Endothelial cell (in vitro differentiated cells): ENCODE measurements around the gene RNF175. TPM values are rescaled to one million over a fixed set of nuclear protein-coding genes. Genes with fewer than 3 reads are reported as not detected.
A peak's percentile ranks its signal among the peaks of the same experiment; 100 is the strongest.

Source experiments
- DNase-seq: peaks from one replicate; pipeline ENCODE4 v3.0.0; 2021; ENCODE audit warnings: low spot score
- H3K27ac Mint-ChIP-seq: one replicate; pipeline ENCODE4 v1.8.0; 2021; ENCODE audit warnings: mixed read lengths, inconsistent platforms; ENCODE audit not compliant: unreplicated experiment
- H3K27me3 Mint-ChIP-seq: one replicate; pipeline ENCODE4 v1.8.0; 2021; ENCODE audit warnings: mild to moderate bottlenecking, moderate library complexity, mixed read lengths, inconsistent platforms; ENCODE audit not compliant: unreplicated experiment
- H3K36me3 Mint-ChIP-seq: one replicate; pipeline ENCODE4 v1.8.0; 2021; ENCODE audit warnings: mild to moderate bottlenecking, low read depth, mixed read lengths, inconsistent platforms; ENCODE audit not compliant: unreplicated experiment
- H3K4me1 Mint-ChIP-seq: one replicate; pipeline ENCODE4 v1.8.0; 2021; ENCODE audit warnings: mild to moderate bottlenecking, mixed read lengths, inconsistent platforms; ENCODE audit not compliant: unreplicated experiment
- H3K4me3 Mint-ChIP-seq: one replicate; pipeline ENCODE4 v1.8.0; 2021; ENCODE audit warnings: mild to moderate bottlenecking, mixed read lengths, inconsistent platforms; ENCODE audit not compliant: unreplicated experiment
- H3K9me3 Mint-ChIP-seq: one replicate; pipeline ENCODE4 v1.8.0; 2021; ENCODE audit warnings: mixed read lengths, inconsistent platforms; ENCODE audit not compliant: unreplicated experiment
- total RNA-seq: library from RNA; stranded (reverse); fragmentation: NEBNext Ultra II Directional; extraction: Animal tissue kit (Norgen Biotek cat#: 25700); gene quantifications from one replicate; pipeline ENCODE4 v1.2.1, GENCODE V29; 2021; ENCODE audit not compliant: unreplicated experiment
- TF ChIP-seq, protein P1 (sequence below): fragments of 200-600 bp; sonication (generic); IDR thresholded peaks from one replicate; pipeline ENCODE4 v1.5.0; 2021; ENCODE audit warnings: antibody characterized with exemption; ENCODE audit not compliant: unreplicated experiment

RNF175 gene
- total RNA-seq, 1 donor from 2014 or later, result 0.36 TPM

DNA sequence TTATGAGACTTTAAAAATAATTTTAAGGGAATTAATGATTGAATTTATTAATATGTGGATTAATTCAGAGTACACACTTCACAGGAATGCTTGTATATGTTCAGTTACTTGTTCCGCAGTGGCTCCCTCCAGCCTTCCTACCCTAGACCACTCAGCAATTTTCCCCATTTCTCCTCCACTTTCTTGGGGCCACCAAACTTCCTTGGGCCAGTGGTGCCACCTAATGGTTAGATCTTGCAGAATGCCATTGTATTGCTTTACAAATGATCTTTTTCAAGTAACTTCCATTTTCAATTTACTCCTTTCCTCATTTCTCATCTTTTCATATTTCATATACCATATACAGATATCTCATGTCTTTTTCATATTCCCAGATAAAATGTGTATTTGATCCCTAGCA lies 3.6 kb upstream of the RNF175 start:
- H3K36me3 Mint-ChIP-seq, result no peaks in the 10 kb centered on the region
- peaks cover 2% of the 10 kb centered on the region for H3K4me1 Mint-ChIP-seq
- H3K4me3 Mint-ChIP-seq, result no peak overlapping the region
- TF ChIP-seq, protein P1, sequence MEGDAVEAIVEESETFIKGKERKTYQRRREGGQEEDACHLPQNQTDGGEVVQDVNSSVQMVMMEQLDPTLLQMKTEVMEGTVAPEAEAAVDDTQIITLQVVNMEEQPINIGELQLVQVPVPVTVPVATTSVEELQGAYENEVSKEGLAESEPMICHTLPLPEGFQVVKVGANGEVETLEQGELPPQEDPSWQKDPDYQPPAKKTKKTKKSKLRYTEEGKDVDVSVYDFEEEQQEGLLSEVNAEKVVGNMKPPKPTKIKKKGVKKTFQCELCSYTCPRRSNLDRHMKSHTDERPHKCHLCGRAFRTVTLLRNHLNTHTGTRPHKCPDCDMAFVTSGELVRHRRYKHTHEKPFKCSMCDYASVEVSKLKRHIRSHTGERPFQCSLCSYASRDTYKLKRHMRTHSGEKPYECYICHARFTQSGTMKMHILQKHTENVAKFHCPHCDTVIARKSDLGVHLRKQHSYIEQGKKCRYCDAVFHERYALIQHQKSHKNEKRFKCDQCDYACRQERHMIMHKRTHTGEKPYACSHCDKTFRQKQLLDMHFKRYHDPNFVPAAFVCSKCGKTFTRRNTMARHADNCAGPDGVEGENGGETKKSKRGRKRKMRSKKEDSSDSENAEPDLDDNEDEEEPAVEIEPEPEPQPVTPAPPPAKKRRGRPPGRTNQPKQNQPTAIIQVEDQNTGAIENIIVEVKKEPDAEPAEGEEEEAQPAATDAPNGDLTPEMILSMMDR, result peak; percentile 35
- peaks cover 7% of the 10 kb centered on the region for H3K27me3 Mint-ChIP-seq
- no peaks in the 10 kb centered on the region for H3K9me3 Mint-ChIP-seq
- no peak for DNase-seq
- no peak overlapping the region for H3K27ac Mint-ChIP-seq

DNA sequence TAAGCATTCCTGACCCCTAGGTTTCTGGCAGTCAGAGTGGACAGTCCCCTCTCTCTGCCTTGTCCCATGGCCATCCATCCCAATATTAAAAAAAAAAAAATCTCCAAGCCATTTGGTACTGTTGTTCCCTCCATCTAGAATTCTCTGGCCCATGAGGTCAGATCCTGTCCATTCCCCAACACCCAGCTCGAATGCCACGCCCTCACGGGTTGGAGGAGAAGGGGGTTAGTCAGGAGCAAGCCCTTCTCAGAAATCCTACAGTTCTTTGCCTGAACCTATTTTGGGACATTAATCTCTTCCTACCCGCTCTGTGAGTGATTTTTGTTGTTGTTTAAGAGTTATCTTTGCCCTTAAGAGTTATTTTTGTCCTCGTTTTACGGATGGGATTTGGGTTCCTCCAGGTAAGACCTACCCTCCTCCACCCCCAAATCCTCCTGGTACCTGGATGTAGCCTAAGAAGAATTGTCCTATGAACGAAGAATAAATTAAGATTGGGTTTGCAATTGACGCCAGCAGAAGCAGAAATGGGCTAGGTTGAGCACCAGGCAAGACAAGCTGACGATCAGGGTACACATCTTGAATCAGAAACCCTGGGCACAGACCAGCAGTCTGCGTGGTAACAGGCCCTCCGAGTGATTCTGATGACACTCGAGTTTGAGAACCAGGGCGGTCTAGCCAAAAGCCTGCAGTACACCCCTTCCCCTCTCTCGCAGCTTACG lies 977 bp downstream of the RNF175 start:
- H3K27ac Mint-ChIP-seq, result no peak overlapping the region
- no peak for DNase-seq
- H3K27me3 Mint-ChIP-seq, result peaks cover 11% of the 10 kb centered on the region
- H3K36me3 Mint-ChIP-seq, result no peaks in the 10 kb centered on the region
- no peaks in the 10 kb centered on the region for H3K9me3 Mint-ChIP-seq
- TF ChIP-seq, protein P1, result no peak
- peaks cover 2% of the 10 kb centered on the region for H3K4me1 Mint-ChIP-seq
- H3K4me3 Mint-ChIP-seq, result peak overlapping the region; percentile 62

- Mint-ChIP-seq H3K4me3 (no peak overlapping the region), H3K4me1 (peaks cover 2% of the 10 kb centered on the region), H3K36me3 (no peaks in the 10 kb centered on the region), H3K9me3 (no peaks in the 10 kb centered on the region), H3K27me3 (peaks cover 11% of the 10 kb centered on the region), H3K27ac (no peak overlapping the region)
- TF ChIP-seq, protein P1, result no peak
- no peak for DNase-seq
Observed at GRCh38 chr4:153758136-153758535, 1.7 kb downstream of the RNF175 start.

DNA sequence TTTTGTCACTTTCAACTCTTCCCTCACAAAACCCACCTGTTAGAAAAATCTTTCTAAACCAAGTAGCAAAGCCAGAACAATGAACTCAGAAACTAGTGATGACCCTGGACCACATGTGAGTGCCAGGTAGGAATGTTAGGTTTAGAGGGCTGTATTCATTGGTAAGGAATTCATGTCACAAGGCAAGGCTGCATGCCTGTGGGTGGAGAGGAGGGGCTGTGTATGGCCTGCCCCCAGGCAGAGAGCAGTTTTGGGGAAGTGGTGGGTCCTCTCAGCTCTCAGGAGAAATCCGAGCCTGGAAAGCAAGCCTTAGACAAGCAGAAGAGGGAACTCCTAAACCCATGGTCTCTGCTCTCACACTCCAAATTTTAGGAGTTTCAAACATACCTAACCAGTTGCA lies 2.4 kb downstream of the RNF175 start:
- no peak overlapping the region for H3K4me3 Mint-ChIP-seq
- H3K27ac Mint-ChIP-seq, result no peak overlapping the region

DNA sequence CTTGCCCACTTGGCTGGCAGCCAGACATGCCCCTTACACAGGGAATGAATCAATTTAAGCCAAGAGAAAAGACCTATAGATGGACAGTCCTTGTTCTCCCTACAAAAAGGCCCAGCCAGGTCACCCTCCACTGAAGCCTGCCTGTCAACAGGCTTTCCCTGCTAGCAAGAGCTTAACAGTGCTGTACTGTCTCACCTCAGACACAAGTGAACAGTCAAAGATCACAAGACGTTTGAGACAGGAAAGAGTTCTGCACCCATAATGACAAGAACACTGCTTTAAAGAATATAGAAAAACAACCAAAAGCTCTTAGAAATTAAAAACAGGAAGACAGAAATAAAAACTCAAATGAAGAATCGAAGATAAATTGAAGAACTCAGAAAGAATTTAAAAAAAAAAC lies 4.6 kb downstream of the RNF175 start:
- no peaks in the 10 kb centered on the region for H3K36me3 Mint-ChIP-seq
- H3K27me3 Mint-ChIP-seq, result peaks cover 11% of the 10 kb centered on the region
- H3K4me3 Mint-ChIP-seq, result no peak overlapping the region
- H3K4me1 Mint-ChIP-seq, result peaks cover 2% of the 10 kb centered on the region
- no peak for DNase-seq
- no peak overlapping the region for H3K27ac Mint-ChIP-seq
- H3K9me3 Mint-ChIP-seq, result no peaks in the 10 kb centered on the region
- TF ChIP-seq, protein P1, result no peak

More for the DNA sequence above, 2.4 kb downstream of the RNF175 start:
- Mint-ChIP-seq H3K27me3 (peaks cover 11% of the 10 kb centered on the region), H3K9me3 (no peaks in the 10 kb centered on the region), H3K4me1 (peaks cover 2% of the 10 kb centered on the region), H3K36me3 (no peaks in the 10 kb centered on the region)
- TF ChIP-seq, protein P1, result no peak
- no peak for DNase-seq
